CD14-positive monocyte (primary cell): ENCODE measurements around the gene ANKRD1. TPM values are rescaled to one million over a fixed set of nuclear protein-coding genes. Genes with fewer than 3 reads are reported as not detected.

ENCODE experiments used
- DNase-seq, 3 donors: peaks; one replicate each; pipeline ENCODE4 v3.0.0-alpha.2; 2011 to 2022
- H2AFZ ChIP-seq: 2 replicates; pipeline ENCODE4 v1.6.0; 2012; ENCODE audit warnings: mild to moderate bottlenecking, low read depth, low read length, inconsistent platforms; ENCODE audit not compliant: insufficient read depth, poor library complexity, severe bottlenecking
- H3K27ac ChIP-seq, 2 donors: 1 replicate in 1 of 2; 2 replicates in 1 of 2; pipeline ENCODE4 v1.5.1; 2012 to 2013; ENCODE audit warnings: low read length in 2 of 2, control low read depth in 1 of 2, inconsistent platforms in 1 of 2, low read depth in 1 of 2, mild to moderate bottlenecking in 1 of 2
- H3K27me3 ChIP-seq, 2 donors: one replicate each; pipeline versions ENCODE4 v1.6.0 to v1.6.1; 2011 to 2013; ENCODE audit warnings: low read length in 2 of 2; ENCODE audit not compliant: control insufficient read depth in 2 of 2, insufficient read depth in 2 of 2
- H3K36me3 ChIP-seq, 2 donors: replicated peaks in 1 of 2; 1 replicate in 1 of 2; 2 replicates in 1 of 2; pipeline versions ENCODE4 v1.5.1 to v1.6.1; 2012 to 2013; ENCODE audit warnings: low read length in 2 of 2, control low read depth in 1 of 2, inconsistent platforms in 1 of 2, mild to moderate bottlenecking in 1 of 2; ENCODE audit not compliant: insufficient read depth in 2 of 2, control insufficient read depth in 1 of 2
- H3K4me1 ChIP-seq, 2 donors: 1 replicate in 1 of 2; 2 replicates in 1 of 2; pipeline versions ENCODE4 v1.5.1 to v1.6.1; 2012 to 2013; ENCODE audit warnings: low read length in 2 of 2, control low read depth in 1 of 2, inconsistent platforms in 1 of 2, mild to moderate bottlenecking in 1 of 2, moderate library complexity in 1 of 2; ENCODE audit not compliant: insufficient read depth in 2 of 2, control insufficient read depth in 1 of 2
- H3K4me2 ChIP-seq: replicated peaks from 2 replicates; pipeline ENCODE3; 2012; ENCODE audit warnings: low read length, moderate library complexity, mild to moderate bottlenecking; ENCODE audit not compliant: poor library complexity, severe bottlenecking; ENCODE audit errors: extremely low read depth
- H3K4me3 ChIP-seq, 3 experiments: fragments of 200-600 bp in 1 of 3; sonication (generic) in 1 of 3; replicated peaks in 1 of 3; 1 replicate in 2 of 3; 2 replicates in 1 of 3; pipeline ENCODE4 v1.5.1; 2011 to 2013; ENCODE audit warnings: low read length in 3 of 3, mild to moderate bottlenecking in 3 of 3, control low read depth in 2 of 3, low read depth in 2 of 3, inconsistent platforms in 1 of 3, moderate library complexity in 1 of 3
- H3K79me2 ChIP-seq: 2 replicates; pipeline ENCODE4 v1.6.0; 2012; ENCODE audit warnings: mild to moderate bottlenecking, control low read depth, inconsistent platforms, low read length, moderate library complexity; ENCODE audit not compliant: insufficient read depth
- H3K9ac ChIP-seq: 2 replicates; pipeline ENCODE4 v1.6.0; 2017; ENCODE audit warnings: low read length, mild to moderate bottlenecking; ENCODE audit not compliant: insufficient read depth, poor library complexity, severe bottlenecking
- H3K9me3 ChIP-seq, 2 donors: replicated peaks in 1 of 2; 1 replicate in 1 of 2; 2 replicates in 1 of 2; pipeline versions ENCODE4 v1.5.1 to v1.6.1; 2012 to 2013; ENCODE audit warnings: low read length in 2 of 2, control low read depth in 1 of 2; ENCODE audit not compliant: control insufficient read depth in 1 of 2, insufficient read depth in 1 of 2
- H4K20me1 ChIP-seq: 2 replicates; pipeline ENCODE4 v1.6.0; 2012; ENCODE audit warnings: mild to moderate bottlenecking, low read length, control low read depth, moderate library complexity; ENCODE audit not compliant: insufficient read depth
- H3K27ac Mint-ChIP-seq, 7 donors: one replicate each; pipeline ENCODE4 v1.8.0; 2020; ENCODE audit warnings: mild to moderate bottlenecking in 7 of 7, mixed read lengths in 7 of 7, moderate library complexity in 6 of 7, inconsistent platforms in 2 of 7
- H3K27me3 Mint-ChIP-seq, 3 donors: one replicate each; pipeline ENCODE4 v1.8.0; 2021 to 2022; ENCODE audit warnings: low read depth in 3 of 3, mild to moderate bottlenecking in 3 of 3, mixed read lengths in 3 of 3, moderate library complexity in 3 of 3, inconsistent platforms in 1 of 3
- H3K36me3 Mint-ChIP-seq, 2 donors: one replicate each; pipeline ENCODE4 v1.8.0; 2020; ENCODE audit warnings: mixed read lengths in 2 of 2, inconsistent platforms in 1 of 2, mild to moderate bottlenecking in 1 of 2
- H3K4me1 Mint-ChIP-seq: one replicate; pipeline ENCODE4 v1.8.0; 2020; ENCODE audit warnings: mild to moderate bottlenecking, mixed read lengths
- H3K4me3 Mint-ChIP-seq, 2 donors: one replicate each; pipeline ENCODE4 v1.8.0; 2020; ENCODE audit warnings: mild to moderate bottlenecking in 2 of 2, mixed read lengths in 2 of 2, moderate library complexity in 1 of 2
- H3K9me3 Mint-ChIP-seq, 7 donors: one replicate each; pipeline ENCODE4 v1.8.0; 2020 to 2022; ENCODE audit warnings: mixed read lengths in 7 of 7, mild to moderate bottlenecking in 6 of 7, moderate library complexity in 6 of 7, inconsistent platforms in 2 of 7
- CTCF ChIP-seq: fragments of 200-600 bp; IDR thresholded peaks from one replicate; pipeline ENCODE4 v1.8.0; 2022; ENCODE audit warnings: antibody characterized with exemption, mild to moderate bottlenecking
- WGBS: methylation state at CpG from one replicate; pipeline ENCODE4 v1.1.5; 2013; ENCODE audit warnings: missing lambda C conversion rate; ENCODE audit not compliant: insufficient coverage; 5-methylcytosine and 5-hydroxymethylcytosine counted together
- intact Hi-C, 2 donors: fragments of 100-400 bp; cut with micrococcal nuclease; formaldehyde crosslinking; loops; one replicate each; pipeline versions ENCODE4 v1.15.0 to v1.15.1; 2023
- polyA plus RNA-seq, 3 donors: library from polyadenylated mRNA; depleted of rRNA in 1 of 3; unstranded in 2 of 3; stranded (reverse) in 1 of 3; fragments of 300-500 nt in 2 of 3; fragments of >200 nt in 1 of 3; fragmentation: Illumina TruSeq in 2 of 3; gene quantifications; 1 replicate in 2 of 3; 2 replicates in 1 of 3; pipeline ENCODE4 v1.2.3, GENCODE V29; 2012 to 2021

Gene ANKRD1
- polyA plus RNA-seq, 3 donors = not detected

GRCh38 chr10:90963331-90963730, 42.4 kb upstream of the ANKRD1 start:
- H4K20me1 ChIP-seq = no peaks in the 10 kb centered on the region
- H2AFZ ChIP-seq = no peak overlapping the region
- H3K4me2 ChIP-seq = no peak overlapping the region
- H3K79me2 ChIP-seq = no peaks in the 10 kb centered on the region
- Mint-ChIP-seq H3K36me3 (no peaks in the 10 kb centered on the region), H3K27ac (no peak overlapping the region), H3K4me1 (no peaks in the 10 kb centered on the region), H3K4me3 (no peak overlapping the region), H3K27me3 (peaks cover 1 to 2% (median 2%) of the 10 kb centered on the region in 3 donors), H3K9me3 (peaks cover 0 to 3% (median 0%) of the 10 kb centered on the region in 7 donors)
- H3K27ac ChIP-seq = no peak overlapping the region
- H3K27me3 ChIP-seq = no peaks in the 10 kb centered on the region
- intact Hi-C loops = no loop called here
- no peaks in the 10 kb centered on the region for H3K4me1 ChIP-seq
- no peak for TF ChIP-seq CTCF
- no peak overlapping the region for H3K9ac ChIP-seq
- H3K36me3 ChIP-seq = no peaks in the 10 kb centered on the region
- no peak overlapping the region for H3K4me3 ChIP-seq
- DNase-seq = no peak
- no peaks in the 10 kb centered on the region for H3K9me3 ChIP-seq
- no CpG with 5 or more reads among the region's 2 CpGs for WGBS

GRCh38 chr10:90960355-90960814, 39.5 kb upstream of the ANKRD1 start:
- Histone ChIP-seq H3K27ac (no peak overlapping the region), H3K27me3 (no peaks in the 10 kb centered on the region), H3K4me1 (no peaks in the 10 kb centered on the region), H2AFZ (no peak overlapping the region), H3K9me3 (peaks cover 0 to 5% of the 10 kb centered on the region in 2 donors), H3K9ac (no peak overlapping the region), H3K79me2 (no peaks in the 10 kb centered on the region), H3K4me3 (no peak overlapping the region), H3K4me2 (no peak overlapping the region), H4K20me1 (no peaks in the 10 kb centered on the region), H3K36me3 (no peaks in the 10 kb centered on the region)
- no peak for DNase-seq
- intact Hi-C loops = no loop called here
- Mint-ChIP-seq H3K36me3 (no peaks in the 10 kb centered on the region), H3K9me3 (peaks cover 0 to 6% (median 0%) of the 10 kb centered on the region in 7 donors), H3K4me1 (no peaks in the 10 kb centered on the region), H3K27ac (no peak overlapping the region), H3K4me3 (no peak overlapping the region), H3K27me3 (peaks cover 0 to 2% (median 2%) of the 10 kb centered on the region in 3 donors)
- TF ChIP-seq CTCF = no peak
